NCI-H748 (cell line): ENCODE results near the gene ITGA3.
A peak's percentile ranks its signal among the peaks of the same experiment; 100 is the strongest.

Experiments used
- DNase-seq: peaks from one replicate; lab custom pipeline; 2025; ENCODE audit not compliant: unreplicated experiment; lab: John Stamatoyannopoulos, UW

Gene ITGA3

DNA sequence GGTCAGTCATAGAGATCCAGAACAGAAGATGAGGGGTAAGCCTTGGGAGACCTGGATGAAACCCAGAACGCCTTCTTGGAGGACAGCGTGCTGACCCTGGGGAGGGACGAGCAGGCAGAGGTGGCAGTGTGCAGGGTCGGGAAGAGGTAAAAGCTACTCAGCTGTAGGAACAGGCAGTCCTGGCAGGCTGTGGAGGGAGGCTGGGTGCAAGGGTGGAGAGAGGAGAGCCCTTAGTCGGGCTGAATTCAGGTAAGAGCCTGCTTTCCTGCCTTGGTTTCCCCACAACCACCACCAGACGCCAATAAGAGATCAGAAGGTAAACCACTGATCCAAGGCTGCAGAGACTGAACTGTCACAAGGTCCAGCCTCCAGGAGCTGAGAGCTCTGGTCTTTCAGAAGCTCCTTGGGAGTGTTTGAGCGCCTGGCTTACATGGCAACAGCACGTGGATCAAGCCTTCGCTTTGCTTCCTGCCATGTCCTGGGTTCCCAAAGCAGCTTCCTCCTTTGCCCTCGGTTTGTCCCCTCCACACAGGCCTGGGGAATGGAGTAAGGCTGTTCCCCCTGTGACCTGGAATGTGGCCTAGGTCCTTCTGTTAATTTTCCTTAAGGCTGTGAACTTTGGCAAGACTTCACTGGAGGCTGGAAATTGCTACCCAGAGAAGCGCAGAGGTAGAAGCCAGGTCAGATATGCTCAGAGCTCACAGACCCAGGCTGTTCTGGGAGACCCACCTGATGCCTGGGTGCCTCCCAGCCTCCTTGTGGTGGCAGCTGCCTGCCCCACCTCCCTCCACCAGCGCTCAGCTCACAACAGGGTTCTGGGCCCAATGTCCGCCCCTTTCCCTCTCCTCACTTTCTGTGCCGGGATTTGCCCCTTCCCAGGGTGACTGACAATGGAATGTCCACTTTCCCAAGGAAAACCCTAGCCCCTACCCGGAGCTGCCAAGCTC lies 35.3 kb downstream of the ITGA3 start:
- DNase-seq = no peak

DNA sequence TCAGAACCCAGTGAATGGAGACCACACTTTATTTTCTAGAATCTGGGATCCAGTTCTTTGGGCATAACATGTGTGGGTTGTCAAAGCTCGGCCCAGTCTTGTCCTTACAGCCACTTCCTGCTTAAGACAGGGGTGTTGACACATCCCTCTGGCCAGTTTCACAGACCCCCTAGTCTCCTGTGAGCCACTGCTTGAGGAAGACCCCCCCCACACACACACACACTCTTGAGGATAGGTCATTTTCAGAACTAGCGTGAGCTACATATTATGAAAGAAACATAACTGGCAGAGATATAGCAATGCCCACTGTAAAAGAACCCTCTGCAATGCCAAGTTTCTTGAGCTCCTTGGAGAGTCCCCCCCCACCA lies 36.0 kb downstream of the ITGA3 start:
- DNase-seq = no peak

DNA sequence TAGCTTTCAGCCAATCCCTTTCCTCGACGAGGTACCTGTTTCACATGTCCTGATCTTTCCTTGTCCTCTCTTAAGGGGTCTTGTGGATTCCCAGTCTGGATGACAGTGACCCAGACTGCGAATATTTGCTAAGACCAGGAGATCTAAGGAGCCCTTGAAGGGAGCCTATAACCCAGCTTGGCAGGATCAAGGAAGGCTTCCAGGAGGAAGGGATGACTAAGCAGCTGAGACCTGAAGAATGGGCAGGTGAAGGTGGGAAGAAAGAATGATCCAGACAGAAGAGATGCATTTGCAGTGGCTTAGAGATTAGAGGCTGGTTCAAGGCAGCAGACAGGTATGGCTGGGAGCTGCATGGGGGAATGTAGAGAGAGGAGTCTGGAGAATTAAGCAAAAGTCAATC lies 37.3 kb downstream of the ITGA3 start:
- no peak for DNase-seq

DNA sequence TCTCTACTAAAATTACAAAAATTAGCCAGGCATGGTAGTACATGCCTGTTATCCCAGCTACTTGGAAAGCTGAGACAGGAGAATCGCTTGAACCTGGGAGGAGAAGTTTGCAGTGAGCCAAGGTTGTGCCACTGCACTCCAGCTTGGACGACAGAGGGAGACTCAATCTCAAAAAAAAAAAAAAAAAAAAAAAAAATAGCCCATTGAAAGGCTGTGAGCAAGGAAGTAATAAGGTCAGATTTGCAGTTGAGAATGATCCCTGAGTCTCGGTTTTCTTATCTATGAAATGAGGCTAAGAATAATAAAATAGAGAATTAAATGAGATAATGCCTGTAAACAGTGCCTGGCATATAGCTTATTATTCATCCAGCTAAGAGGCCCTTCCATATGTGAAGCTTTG lies 37.9 kb downstream of the ITGA3 start:
- DNase-seq = no peak

DNA sequence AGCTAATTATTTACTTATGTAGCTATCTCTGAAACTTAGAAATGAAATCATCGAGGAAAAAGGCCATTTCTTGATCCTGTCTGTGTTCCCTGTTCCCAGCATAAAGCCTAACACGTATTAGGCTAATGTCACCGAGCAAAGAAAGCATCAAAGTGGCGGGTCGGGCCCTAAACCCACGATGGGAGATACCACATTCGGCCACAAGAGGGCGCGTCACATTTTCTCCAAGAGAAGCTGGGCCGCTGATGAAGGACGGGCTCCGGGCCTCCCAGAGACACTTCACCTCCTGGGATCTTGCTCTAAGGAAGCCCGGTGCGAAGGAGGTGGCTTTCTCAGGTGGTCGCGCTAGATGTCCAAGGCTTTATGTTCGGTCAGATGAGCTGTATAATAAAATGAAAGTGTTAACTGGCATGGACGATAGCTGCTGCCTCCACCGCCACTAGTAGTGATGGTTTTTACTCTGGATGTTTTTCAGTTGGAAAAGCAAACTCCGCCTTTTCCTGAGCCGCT lies 38.4 kb downstream of the ITGA3 start:
- peak; percentile 87 for DNase-seq

DNA sequence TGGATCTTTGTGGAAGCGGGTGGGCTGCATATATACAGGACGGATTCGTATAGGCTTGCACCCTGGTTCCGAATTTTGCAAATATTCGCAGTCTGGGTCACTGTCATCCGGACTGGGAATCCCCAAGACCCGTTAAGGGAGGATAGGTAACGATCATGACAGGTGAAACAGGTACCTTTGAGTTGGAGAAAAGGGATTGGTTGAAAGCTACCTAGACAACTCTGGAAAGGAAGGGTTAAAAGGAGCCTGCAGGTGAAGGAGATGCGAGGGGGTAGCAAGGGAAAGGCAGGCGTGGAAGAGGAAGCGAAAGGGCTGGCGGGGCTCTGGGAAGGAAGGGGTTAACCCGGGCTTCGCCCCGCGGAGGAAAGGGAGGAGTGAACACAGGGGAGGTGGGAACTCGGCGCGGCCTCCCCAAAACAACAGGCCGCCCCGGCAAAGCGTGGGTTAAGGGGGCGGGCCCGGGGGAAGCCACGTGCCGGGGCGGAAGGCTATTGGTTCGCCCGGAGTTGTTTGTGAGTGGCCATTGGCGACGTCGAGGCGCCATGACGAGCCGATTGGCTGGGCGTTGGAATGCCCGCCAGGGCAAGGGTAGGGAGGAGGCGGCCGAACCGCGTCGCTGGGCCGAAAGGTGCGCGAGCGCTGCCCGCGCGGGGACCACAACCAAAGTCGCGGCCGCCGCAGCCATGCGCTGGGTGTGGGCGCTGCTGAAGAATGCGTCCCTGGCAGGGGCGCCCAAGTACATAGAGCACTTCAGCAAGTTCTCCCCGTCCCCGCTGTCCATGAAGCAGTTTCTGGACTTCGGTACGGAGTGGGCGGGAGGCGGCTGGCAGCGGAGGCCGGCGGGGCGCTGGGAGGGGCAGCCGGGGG lies 39.1 kb downstream of the ITGA3 start, which contains the start of gene PDK2:
Gene PDK2 (plus strand): TSS at position 599 of the 867 bp plus-strand sequence. CDS start 85 bp downstream, at position 684.
- peak; percentile 95 for DNase-seq

DNA sequence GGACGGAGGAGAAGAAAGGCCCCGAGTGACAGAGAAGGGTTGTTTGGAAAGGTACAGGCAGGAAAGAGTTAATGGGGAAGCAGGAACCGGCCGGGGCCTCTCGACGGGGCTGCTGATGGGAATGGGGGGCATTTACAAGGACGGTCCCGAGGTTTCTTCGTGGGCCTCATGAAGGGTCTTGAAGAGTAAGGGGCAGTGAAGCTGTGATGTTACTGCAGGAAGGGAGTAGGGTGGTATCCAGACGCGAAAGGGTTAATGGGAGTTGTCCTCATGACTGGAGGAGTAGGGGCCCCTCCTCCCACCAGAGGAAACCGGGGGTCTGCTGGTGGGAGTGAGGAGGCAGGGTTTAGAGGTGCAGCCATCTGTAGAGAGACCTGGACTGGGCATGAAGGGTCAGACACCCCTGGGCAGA lies 39.7 kb downstream of the ITGA3 start:
- DNase-seq = peak; percentile 25

DNA sequence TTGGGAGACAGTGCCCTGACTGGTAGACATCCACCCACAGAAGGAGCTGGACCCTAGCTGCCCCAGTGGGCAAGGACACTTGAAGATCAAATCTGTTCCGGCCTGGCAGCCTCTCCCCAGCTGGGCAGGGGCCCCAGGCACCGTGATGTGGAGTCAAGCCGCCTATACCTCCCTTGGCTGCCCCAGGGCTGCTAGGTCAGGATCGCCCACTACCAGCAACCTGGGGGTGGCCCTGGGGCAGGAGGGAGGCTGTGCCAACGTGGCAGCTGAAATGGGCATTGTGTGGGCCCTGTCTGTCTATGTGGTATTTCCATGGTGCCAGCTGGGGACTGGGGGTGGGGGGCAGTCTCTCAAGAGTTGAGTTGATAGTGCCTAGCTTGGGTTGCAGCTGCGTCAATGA lies 40.2 kb downstream of the ITGA3 start:
- DNase-seq = no peak

DNA sequence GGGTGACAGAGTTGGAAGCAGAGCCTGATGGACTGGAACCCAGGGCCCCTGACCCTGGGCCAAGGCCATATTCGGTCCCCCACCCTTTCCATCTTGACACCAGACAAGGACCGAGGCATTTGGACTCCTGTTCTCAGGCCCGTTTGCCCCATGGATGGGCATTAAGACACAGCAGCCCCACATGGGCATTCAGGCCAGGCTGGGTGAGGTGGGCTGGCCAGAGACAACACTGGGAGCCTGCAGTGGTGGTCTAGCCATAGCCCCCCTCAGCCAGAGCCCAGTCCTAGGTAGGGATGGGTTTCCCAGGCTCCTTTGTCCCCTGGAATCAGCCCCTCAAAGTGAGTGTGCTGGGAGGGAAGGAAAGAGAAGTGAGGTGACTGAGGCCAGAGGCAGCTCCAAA lies 40.8 kb downstream of the ITGA3 start:
- DNase-seq = no peak

DNA sequence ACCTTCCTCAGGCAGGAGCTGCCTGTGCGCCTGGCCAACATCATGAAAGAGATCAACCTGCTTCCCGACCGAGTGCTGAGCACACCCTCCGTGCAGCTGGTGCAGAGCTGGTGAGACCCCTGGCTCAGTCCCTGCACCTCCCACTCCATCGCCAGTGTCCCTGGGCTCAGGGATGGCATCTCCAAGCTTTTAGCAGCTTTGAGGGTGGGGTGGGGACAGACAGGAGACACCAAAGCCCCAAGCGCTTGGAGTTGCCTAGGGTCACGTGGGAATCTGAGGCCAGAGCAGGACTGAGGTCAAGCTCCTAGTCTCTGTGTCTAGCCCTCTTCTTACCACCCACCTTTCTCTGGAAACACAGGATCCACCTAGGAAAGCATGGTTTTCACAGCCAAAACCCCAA lies 41.5 kb downstream of the ITGA3 start:
- DNase-seq = no peak

DNA sequence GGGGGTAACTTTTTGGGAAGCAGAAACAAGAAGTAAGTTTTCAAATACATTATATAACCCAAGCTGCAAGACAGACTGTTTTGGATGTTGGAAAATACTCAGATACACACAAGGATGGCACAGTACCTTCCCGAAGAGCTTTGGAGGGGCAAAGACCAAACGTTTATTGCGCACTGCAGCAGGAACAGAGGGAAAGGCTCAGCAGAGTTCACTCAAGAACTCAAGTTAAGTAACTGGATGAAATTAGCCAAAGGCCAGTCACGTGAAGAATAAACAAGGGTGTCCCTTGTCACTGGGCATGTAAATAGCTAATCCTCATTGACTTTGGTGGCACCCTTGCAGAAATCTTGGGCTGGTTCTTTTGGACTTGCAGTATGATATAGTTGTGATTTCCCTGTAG lies 42.0 kb downstream of the ITGA3 start:
- no peak for DNase-seq

DNA sequence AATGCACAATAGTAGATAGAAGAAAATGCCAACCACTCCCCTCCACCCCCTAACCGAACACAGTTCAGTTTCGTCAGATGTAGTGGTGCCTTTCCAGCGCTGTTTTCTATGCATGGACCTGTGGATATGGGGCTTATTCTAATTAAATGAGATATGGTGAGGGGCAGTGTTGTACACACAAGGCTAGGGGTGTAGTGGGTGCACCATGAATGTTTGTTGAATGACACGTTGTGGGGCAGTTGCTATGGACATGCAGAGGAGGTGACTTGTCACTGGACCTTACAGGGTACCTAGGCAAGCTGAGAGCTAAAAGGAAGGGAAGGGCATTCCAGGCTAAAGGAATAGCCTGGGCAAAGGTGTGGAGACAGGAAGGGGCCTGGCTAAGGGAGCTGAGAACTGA lies 42.7 kb downstream of the ITGA3 start:
- DNase-seq = no peak

DNA sequence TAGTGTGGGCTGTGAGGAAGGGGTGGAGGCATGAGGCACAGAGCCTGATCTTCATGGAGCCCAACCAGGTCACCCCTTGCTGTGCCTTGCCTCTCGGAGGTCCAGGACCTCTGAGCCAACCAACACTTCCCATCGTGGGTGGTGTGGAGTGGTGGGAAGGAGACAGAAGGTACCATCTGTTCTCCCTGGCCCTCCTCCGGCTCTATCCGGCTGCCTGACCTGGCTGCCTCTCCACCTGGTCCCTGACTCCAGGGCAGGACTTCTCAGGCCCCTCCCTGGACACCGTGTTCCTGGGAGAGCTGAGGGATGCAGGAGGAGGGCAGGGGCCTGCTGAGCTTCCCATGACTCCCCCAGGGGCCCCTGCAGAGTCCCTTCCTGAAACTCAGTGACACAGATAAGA lies 43.1 kb downstream of the ITGA3 start:
- DNase-seq = no peak

DNA sequence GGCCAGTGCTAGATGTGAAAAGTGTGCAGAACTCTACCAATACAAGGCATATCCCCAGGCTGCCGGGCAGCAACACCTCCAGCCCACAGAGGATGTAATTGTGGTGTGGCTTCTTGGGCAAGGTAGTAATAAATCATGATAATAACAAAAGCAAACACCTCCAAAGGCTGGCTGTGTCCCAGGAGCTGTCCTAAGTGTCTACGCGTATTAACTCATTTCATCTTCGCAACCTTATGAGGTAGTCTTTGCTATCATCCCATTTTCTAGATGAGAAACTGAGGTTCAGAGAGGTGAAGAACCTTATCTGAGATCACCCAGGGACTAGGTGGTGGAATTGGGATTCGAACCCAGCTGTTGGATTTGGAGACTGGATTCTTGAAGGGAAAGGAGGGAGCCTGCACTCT lies 44.6 kb downstream of the ITGA3 start:
- no peak for DNase-seq

DNA sequence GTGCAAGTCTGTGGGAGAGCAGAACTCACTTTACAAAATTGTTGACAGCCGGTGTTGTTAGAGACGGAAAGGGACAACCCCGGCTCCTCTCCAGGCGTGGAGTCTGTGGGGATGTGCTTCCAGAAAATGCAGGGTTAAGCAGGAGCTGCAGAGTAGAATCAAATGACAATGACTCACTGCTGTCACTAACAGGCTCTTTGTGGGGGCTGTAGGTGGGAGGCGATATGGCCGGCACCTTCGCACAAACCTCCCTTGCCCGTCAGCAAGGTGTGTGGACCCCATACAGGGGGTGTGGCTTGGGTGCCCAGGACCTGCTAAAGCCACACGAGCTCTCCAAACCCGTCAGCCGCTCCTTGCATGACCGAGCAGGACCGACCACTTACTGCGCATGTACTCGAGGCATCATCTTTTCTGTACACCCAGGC lies 45.0 kb downstream of the ITGA3 start:
- DNase-seq = no peak

DNA sequence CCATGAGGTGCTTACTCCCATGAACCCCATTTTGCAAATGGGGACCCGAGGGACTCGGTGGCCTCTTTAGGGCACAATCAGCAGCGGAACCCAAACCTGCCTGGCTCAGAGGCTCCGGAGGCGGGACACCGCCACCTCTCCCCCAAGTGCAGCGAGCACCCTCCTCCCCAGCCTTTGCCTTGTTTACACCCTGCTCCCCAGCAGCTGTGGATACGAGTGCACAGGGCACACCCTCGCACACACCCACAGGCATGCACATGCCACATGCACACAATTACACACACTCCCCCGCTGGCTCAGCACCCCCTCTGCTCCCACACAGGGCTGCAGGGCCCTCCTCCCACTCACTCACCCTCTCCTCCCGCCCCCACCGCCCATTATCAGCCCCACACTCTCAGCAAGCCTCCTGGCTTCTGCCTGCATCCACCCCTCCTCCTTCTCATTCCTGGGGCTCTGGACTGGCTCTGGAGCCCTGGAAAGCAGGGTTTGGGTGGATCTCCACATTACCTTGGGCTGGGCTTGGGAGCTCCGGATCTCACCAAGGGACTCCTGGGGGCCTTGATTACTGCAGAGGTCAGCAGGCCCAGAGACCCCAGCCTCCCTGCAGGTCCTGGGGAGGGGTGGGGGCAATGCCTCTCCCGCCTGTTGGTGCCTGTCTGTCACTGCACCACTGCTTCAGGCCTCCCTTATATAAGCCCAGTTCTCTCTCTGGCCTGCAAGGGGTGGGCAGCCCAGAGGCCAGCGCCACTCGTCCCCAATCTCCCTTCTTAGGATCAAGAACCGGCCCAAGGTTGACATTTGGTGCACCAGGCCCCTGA lies 45.6 kb downstream of the ITGA3 start:
- no peak for DNase-seq

DNA sequence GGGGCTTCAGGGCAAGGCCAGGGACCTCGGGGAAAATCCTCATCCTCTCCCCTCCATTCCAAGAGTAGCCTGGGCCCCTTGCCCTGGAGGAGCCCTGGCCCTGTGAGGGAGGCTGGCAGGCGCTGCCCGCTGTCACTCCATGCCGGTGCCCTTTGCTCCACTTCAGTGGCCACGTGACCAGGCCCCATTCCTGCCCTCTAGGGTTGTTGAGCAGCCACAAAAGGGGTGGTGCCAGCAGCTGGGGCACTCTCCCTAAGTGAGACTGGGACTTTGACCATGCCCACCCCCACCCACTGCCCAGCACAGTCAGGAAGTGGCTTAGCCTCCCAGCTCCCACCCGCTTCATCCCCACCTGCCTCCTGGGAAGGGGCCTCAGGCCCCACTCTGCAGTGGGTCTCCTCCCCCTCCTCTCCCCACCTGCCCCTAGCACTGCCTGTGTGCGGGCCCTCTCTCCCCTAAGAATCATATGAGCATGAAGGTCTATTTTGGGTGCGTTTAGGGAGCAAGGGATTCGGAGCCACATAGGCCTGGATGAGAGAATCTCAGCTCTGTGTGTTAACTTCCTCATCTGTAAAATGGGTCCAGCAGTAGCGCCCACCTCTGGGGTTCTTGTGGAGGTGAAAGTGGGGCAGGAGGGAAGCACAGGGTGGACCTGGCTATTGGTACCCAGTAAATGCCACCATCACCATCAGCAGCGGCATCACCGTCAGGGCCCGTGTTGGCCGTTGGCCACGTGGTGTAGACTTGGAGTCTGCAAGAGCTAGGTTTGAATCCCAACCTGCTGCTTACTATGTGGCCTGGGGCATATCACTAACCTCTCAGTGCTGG lies 46.5 kb downstream of the ITGA3 start:
- DNase-seq = no peak

DNA sequence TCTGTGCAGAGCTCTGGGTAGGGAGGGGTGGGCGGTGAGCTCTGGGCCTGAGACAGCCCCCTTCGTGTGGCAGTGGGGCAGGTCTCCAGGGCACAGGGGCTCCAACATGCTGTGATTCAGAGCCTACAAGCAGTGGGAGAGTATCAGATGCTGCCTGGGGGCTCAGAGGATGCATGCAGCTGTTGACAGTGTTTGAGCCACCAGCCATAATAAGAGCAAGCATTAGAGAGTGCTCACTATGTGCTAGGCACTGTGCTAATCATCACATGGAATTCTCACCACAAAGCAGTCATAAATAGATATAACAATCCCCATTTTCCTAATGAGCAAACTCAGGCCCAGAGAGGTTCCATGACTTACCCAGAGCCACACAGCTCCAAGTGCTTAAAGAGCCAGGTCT lies 47.3 kb downstream of the ITGA3 start:
- DNase-seq = no peak

DNA sequence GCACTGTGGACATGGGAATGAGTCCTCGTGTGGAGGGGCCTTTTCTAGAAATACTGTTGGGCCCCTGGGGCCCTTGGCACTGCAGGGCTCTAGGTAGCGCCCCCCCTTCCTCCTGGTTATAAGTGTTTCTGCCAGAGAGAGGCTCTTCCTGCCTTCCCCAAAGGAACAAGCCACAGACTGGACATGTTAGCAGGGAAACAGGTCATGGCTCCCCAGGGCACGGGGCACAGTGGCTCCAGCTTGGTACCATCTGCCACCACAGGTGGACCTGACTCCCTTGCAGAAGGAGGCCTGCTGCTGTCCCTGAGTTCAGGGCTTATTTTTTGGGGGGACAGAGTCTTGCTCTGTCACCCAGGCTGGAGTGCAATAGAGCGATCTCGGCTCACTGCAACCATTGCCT lies 48.0 kb downstream of the ITGA3 start:
- no peak for DNase-seq

DNA sequence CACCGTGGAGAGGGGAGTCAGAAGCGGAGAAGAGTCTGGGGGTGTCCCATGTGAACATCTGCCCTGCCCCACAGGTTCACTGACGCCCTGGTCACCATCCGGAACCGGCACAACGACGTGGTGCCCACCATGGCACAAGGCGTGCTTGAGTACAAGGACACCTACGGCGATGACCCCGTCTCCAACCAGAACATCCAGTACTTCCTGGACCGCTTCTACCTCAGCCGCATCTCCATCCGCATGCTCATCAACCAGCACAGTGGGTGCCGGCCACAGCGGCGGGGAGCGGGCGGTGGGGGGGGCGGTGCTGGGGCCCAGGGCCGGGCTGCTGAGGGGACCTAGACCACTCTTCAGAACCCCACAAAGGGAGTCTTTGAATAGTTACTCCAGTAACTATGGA lies 49.9 kb downstream of the ITGA3 start:
- no peak for DNase-seq
